GM12878 (cell line): ENCODE results near the gene TECPR1.

ENCODE experiments used
- CHD2 ChIP-seq: IDR thresholded peaks from 2 replicates; pipeline ENCODE4 v1.6.1; 2011; ENCODE audit warnings: low read depth, low read length, improper control_type of control experiment, borderline replicate concordance
- ETV6 ChIP-seq, 2 experiments: fragments of 450-650 bp in 1 of 2; IDR thresholded peaks in 1 of 2; conservative IDR thresholded peaks in 1 of 2; 2 replicates each; pipeline ENCODE4 v1.6.1; 2014; ENCODE audit warnings: antibody characterized with exemption in 1 of 2, borderline replicate concordance in 1 of 2, low read depth in 1 of 2, mild to moderate bottlenecking in 1 of 2, moderate library complexity in 1 of 2
- PML ChIP-seq: IDR thresholded peaks from 2 replicates; pipeline ENCODE4 v1.6.1; 2012; ENCODE audit warnings: low read length, inconsistent platforms
- RAD21 ChIP-seq: IDR thresholded peaks from 2 replicates; pipeline ENCODE4 v1.6.1; 2011; ENCODE audit warnings: mild to moderate bottlenecking, low read depth, low read length, moderate library complexity; ENCODE audit not compliant: insufficient read depth
- RFX5 ChIP-seq: IDR thresholded peaks from 2 replicates; pipeline ENCODE4 v1.6.1; 2011; ENCODE audit warnings: low read depth, low read length, improper control_type of control experiment
- TBL1XR1 ChIP-seq: IDR thresholded peaks from 2 replicates; pipeline ENCODE4 v1.6.1; 2012; ENCODE audit warnings: low read depth, low read length, improper control_type of control experiment
- YY1 ChIP-seq: IDR thresholded peaks from 2 replicates; pipeline ENCODE4 v1.6.1; 2011; ENCODE audit warnings: low read depth, mild to moderate bottlenecking, low read length
- TF ChIP-seq, protein P1 (sequence below), 3 experiments: IDR thresholded peaks in 2 of 3; conservative IDR thresholded peaks in 1 of 3; 2 replicates each; pipeline ENCODE4 v1.5.1; 2011; ENCODE audit warnings: low read depth in 3 of 3, low read length in 3 of 3, mild to moderate bottlenecking in 3 of 3, control low read depth in 2 of 3, moderate library complexity in 2 of 3, inconsistent platforms in 1 of 3, mixed read lengths in 1 of 3; ENCODE audit not compliant: control insufficient read depth in 2 of 3, insufficient read depth in 1 of 3; ENCODE audit errors: extremely low read depth in 1 of 3
- TF ChIP-seq, protein P2 (sequence below): IDR thresholded peaks from 2 replicates; pipeline ENCODE4 v1.6.1; 2012; ENCODE audit warnings: low read length, inconsistent platforms
- TF ChIP-seq, protein P3 (sequence below): IDR thresholded peaks from 2 replicates; pipeline ENCODE4 v1.6.1; 2011; ENCODE audit warnings: mild to moderate bottlenecking, low read depth, low read length, moderate library complexity; ENCODE audit not compliant: insufficient replicate concordance

- TF ChIP-seq, protein P1, sequence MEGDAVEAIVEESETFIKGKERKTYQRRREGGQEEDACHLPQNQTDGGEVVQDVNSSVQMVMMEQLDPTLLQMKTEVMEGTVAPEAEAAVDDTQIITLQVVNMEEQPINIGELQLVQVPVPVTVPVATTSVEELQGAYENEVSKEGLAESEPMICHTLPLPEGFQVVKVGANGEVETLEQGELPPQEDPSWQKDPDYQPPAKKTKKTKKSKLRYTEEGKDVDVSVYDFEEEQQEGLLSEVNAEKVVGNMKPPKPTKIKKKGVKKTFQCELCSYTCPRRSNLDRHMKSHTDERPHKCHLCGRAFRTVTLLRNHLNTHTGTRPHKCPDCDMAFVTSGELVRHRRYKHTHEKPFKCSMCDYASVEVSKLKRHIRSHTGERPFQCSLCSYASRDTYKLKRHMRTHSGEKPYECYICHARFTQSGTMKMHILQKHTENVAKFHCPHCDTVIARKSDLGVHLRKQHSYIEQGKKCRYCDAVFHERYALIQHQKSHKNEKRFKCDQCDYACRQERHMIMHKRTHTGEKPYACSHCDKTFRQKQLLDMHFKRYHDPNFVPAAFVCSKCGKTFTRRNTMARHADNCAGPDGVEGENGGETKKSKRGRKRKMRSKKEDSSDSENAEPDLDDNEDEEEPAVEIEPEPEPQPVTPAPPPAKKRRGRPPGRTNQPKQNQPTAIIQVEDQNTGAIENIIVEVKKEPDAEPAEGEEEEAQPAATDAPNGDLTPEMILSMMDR (IDR thresholded peaks at IDR 0.05 in 2 of 3, conservative IDR thresholded peaks at IDR 0.05 in 1 of 3; ENCODE audit: control insufficient read depth in 2 of 3, extremely low read depth in 1 of 3, insufficient read depth in 1 of 3, low read depth in 3 of 3, low read length in 3 of 3) = no peak
- TF ChIP-seq, protein P2, sequence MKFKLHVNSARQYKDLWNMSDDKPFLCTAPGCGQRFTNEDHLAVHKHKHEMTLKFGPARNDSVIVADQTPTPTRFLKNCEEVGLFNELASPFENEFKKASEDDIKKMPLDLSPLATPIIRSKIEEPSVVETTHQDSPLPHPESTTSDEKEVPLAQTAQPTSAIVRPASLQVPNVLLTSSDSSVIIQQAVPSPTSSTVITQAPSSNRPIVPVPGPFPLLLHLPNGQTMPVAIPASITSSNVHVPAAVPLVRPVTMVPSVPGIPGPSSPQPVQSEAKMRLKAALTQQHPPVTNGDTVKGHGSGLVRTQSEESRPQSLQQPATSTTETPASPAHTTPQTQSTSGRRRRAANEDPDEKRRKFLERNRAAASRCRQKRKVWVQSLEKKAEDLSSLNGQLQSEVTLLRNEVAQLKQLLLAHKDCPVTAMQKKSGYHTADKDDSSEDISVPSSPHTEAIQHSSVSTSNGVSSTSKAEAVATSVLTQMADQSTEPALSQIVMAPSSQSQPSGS = no peak
- no peak for TF ChIP-seq YY1
- TF ChIP-seq, protein P3, sequence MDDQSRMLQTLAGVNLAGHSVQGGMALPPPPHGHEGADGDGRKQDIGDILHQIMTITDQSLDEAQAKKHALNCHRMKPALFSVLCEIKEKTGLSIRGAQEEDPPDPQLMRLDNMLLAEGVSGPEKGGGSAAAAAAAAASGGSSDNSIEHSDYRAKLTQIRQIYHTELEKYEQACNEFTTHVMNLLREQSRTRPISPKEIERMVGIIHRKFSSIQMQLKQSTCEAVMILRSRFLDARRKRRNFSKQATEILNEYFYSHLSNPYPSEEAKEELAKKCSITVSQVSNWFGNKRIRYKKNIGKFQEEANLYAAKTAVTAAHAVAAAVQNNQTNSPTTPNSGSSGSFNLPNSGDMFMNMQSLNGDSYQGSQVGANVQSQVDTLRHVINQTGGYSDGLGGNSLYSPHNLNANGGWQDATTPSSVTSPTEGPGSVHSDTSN = no peak
- TF ChIP-seq PML = no peak
- TF ChIP-seq CHD2 = no peak
- TF ChIP-seq TBL1XR1 = no peak
- TF ChIP-seq RAD21 = no peak
- no peak for TF ChIP-seq RFX5
- no peak for TF ChIP-seq ETV6 (conservative IDR thresholded peaks at IDR 0.05 in 1 of 2, IDR thresholded peaks at IDR 0.05 in 1 of 2; ENCODE audit: borderline replicate concordance in 1 of 2, low read depth in 1 of 2)
Measured at GRCh38 chr7:98248156-98248555, 3.9 kb downstream of the TECPR1 start.
